HG03354 (cell line): ENCODE results near the gene SLC26A4.

Source experiments
- ATAC-seq: cut with Tn5 transposase; IDR thresholded peaks from one replicate; pipeline ENCODE4 v1.9.1; 2021; ENCODE audit warnings: mild to moderate bottlenecking; ENCODE audit not compliant: unreplicated experiment, poor library complexity, severe bottlenecking

SLC26A4 gene

DNA sequence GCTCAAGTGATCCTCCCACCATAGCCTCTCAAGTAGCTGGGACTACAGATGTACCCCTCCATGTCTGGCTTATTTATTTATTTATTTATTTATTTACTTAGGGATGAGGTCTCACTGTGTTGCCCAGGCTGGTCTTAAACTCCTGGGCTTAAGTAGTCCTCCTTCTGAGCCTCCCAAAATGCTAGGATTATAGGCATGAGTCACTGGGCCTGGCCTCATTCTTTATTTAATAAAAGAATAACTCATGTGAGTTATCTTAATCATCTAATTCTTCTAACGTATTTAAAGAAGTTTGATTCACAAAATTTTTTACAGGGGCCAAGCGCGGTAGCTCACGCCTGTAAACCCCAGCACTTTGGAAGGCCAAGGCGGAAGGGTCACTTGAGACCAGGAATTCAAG is 8.0 kb upstream of the SLC26A4 start:
- ATAC-seq = no peak

DNA sequence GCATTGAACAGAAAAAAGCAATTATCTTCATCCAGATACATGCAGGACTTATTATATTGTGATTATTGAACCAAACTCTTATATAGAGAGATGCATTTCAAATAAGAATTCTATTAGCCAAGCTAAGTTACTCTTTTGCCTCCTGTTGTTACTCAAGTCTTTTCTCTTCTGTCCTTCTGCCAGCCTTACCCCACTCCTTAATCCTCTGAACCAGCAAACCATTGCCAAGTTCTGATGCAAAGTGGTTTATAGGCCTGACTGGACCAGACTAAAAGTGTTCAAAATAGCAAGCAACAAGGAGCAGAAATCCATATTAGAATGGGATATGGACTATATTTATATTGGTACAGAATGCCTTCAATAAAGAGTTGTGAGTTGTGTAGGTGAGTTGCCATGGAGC is 2.2 kb upstream of the SLC26A4 start:
- ATAC-seq = no peak

DNA sequence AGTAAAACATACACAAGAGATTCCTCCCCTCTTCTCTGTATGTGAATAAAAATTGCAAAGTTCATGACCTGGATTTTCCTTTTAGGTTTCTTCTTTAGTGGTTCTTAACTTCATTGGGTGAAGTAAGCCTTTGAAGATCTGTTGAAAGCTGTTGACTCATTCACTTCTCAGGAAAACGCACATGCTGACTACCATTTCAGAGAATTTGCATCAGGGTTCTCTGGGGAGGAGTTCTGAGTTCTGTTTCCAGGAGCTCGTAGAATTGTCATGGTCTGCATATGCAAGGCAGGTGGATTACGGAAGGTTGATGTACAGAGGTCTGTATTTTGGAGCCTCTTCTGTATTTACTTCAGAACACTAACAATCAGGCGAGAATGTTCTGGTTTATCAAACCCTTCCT is 962 bp upstream of the SLC26A4 start:
- ATAC-seq = peak; percentile 53

DNA sequence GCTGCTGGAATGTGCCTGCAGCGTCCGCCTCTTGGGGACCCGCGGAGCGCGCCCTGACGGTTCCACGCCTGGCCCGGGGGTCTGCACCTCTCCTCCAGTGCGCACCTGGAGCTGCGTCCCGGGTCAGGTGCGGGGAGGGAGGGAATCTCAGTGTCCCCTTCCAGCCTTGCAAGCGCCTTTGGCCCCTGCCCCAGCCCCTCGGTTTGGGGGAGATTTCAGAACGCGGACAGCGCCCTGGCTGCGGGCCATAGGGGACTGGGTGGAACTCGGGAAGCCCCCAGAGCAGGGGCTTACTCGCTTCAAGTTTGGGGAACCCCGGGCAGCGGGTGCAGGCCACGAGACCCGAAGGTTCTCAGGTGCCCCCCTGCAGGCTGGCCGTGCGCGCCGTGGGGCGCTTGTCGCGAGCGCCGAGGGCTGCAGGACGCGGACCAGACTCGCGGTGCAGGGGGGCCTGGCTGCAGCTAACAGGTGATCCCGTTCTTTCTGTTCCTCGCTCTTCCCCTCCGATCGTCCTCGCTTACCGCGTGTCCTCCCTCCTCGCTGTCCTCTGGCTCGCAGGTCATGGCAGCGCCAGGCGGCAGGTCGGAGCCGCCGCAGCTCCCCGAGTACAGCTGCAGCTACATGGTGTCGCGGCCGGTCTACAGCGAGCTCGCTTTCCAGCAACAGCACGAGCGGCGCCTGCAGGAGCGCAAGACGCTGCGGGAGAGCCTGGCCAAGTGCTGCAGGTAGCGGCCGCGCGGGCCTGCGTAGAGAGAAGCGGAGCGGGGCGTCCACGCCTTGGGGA is 645 bp downstream of the SLC26A4 start:
- ATAC-seq = peak; percentile 68

DNA sequence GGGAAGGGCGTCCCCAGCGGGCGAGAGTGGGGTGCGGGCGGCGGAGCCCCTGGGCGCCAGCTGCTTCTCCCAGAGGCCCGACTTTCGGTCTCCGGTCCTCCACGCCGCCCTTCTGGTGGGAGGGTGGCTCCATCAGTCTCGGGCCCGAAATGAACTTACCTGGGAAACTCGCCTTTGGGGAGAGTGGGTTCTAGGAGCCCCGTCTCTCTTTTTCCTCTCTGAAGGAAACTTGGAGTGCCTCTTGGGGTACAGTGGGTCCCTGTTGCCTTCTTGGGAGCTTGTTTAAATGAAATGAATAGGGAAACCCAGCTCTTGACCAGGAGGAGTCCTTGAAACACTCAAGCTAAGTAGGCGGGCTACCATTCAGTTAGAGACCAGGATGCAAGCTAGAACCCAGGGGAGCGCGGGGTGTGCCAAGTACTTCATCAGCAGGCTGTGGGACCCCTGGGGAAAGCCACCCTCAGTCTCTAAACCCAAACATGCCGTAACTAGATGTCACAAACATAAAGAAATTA is 1.3 kb downstream of the SLC26A4 start:
- no peak for ATAC-seq

DNA sequence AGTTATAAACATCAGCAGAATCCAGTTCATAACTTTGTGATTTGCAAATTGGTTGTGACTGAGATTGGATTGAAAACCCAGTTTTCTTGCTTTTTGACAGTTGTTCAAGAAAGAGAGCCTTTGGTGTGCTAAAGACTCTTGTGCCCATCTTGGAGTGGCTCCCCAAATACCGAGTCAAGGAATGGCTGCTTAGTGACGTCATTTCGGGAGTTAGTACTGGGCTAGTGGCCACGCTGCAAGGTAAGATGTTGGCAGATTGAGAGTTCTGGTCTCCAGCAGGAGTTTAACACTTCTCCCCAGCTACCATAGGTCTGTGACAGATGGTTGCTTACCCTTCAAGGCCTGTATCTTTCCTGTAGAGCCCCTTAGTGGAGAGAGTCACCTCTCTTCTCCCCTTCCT is 2.6 kb downstream of the SLC26A4 start:
- no peak for ATAC-seq

DNA sequence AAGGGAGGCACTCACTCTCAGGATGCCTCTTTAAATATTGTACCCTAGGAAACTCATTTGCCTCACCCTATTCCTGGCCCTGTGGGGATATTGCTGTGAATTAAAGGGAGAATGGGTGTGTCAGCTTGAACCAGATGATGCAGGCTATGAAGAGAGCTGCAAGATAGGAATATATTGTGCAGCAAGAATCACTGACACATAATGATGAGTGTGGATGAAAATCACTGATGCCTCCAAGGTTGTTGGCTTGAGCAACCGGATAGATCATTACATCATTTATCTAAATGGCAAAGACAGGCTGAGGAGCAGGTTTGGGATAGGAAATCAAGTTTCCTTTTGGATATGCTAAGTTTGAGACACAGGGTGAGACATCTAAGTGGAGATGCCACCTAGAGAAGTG is 6.2 kb downstream of the SLC26A4 start:
- no peak for ATAC-seq

DNA sequence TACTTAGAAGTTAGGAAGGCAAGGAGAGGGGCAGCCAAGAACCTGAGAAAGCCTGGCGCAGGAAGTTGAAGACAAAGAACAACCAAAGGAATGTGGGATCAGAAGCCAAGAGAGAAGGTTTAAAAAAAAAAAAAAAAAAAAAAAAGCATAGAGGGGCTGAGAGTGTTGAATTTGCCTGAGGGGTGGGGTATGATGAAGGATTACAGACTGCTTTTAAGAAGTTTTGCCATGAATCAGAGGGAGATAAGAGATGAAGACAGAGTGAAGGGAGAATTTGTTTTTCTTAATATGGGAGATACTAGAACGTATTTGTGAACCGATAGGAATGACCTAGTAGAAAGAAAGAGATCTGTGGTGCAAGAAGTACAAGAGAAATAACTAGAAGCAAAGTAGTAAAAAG is 6.7 kb downstream of the SLC26A4 start:
- ATAC-seq = no peak

DNA sequence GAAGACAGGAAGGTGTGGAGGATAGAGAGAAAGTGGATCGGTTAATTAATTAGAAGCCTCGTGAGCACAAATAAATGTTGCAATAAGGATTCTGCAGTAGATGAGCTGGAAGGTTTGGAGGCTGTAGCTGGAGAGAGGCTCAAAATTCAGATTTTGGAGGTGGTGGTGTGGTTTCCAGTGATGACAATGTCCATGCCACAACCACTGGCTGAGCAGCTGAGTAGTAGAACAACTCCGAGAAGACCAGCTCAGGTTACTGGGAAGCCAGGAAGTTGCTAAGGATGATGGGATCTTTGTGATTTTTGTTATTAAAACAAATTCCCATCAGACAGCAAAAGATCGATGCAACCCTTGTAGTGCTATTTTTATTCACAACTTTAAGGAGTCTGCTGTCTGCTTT is 7.7 kb downstream of the SLC26A4 start:
- no peak for ATAC-seq

DNA sequence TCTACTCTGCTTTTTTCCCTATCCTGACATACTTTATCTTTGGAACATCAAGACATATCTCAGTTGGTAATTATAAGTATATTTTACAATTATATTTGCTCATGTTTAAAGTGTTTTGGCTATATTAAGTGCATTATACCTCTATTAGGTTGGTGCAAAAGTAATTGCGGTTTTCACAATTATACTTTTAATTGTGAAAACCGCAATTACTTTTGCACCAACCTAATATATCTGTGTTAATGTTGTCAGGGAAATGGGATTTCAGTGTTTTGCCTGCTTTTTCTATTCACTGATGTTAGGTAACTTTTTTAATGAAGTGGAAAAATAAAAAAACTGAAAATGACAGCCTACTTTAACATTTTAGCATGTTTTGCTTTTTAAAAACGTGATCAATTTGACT is 11.6 kb downstream of the SLC26A4 start:
- ATAC-seq = no peak

DNA sequence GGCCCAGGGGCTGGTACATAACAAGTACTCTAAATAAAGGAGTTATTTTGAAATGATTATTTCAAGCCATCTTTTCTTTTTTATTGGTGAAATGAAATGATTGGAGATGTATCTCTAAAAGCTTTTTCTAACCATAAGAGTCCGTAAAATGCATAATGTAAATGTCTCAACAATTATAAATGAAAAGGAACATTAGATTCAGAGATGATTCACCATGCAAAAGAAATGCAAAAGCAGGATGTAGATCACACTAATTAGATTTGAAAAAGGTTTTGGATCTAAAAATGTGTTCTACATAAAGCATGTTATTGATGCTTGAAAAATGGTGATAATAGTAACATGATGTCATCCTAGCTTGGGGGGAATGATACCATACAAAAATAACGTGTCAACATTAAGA is 15.6 kb downstream of the SLC26A4 start:
- no peak for ATAC-seq

DNA sequence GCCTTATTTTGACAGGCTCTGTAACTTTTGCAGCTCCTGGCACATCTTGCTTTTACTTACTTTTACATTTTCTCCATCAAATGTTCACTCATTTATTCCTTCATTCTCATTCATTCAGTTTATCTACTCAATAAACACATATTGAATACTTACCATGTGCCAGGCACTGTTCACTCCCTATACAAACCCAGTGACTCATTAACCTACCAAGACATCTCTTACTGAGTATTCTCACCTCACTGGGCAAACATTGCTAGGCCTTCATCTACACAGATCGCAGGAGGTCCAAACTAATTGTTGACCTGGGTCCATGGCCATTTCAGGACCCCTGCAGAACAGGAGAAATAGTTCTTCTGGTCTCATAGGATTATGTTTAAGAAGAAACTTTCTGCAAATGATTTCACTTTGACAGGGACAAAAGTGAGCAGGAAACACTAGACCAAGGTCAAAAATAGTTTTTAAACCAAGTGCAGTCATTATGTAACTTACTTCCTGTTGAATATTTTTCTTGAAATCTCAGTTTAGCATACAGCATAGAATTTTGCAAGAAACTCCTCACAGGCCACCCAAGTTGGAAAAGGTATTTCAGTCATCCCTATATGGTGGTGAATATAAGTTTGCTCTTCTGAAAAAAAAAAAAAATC is 17.6 kb downstream of the SLC26A4 start:
- ATAC-seq = peak; percentile 65

DNA sequence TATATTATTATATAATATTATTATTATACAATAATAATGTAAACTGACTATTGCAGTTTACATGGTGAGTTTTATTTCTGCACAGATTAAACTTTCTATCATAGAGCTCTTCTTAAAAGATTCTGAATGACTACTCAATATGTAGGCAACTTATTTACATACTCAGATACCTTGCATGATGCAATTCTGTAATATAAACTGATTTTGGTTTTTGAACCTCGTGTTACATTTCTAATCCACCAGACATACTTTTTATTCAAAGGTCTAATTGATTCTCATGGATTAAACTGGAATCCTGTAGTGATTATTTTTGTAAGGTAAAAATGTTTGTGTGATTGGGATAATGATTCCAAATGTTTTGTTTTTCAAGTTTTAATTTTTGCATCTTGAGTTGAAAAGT is 19.9 kb downstream of the SLC26A4 start:
- ATAC-seq = no peak

DNA sequence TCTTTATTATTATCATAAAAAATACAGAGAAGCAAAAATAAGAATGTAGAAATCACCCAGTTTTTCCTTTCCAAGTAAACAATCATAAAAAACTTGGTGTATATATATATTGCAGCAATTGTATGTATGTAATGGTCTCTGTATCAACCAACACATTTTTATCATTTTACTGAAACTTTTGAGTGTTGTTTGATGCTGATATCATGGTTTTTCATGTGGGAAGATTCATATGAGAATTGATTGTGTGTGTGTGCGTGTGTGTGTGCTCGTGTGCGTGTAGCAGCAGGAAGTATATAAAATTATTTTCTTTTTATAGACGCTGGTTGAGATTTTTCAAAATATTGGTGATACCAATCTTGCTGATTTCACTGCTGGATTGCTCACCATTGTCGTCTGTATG is 22.3 kb downstream of the SLC26A4 start:
- ATAC-seq = no peak

DNA sequence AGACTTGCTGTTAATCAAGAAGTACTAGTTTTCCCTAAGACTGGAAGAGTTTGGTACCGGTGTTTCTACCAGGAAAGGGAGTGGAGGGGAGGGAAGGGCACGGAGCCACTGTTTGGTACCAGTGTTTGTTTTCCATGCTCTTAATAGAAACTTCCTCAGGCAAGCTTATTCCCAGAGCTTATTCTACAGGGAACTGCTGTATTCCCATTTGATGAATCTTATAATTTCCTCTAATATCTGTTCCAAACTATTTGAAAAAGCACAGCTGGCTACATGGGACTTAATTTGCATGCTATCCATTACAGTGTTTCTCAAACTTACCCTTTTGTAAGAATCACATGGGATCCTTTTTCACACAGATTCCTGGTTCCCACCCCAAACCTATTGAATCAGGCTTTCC is 23.7 kb downstream of the SLC26A4 start:
- ATAC-seq = no peak

DNA sequence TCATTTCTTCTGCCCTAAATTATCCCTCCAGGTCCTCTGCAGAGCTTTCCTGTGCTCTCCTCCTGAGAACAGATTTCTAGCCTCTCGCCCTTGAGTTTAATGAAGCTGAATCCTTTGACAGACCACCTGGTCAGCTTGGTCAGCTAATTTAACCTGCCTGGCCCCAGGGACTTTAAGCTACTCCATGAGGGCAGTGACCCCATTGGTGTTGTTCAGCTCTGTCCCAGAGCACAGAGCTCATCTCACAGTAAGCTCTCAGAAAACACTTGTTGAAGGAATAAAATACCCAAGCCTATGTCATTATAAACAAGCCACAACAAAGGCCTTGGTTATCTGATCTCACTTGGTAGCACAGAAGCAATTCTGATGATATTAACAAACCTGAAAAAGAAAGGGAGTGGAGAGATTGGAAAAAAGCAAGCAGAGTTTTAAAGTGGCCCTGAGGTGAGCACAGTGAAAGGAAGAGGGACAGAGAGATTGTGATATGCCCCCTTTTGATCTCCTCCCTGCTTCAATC is 24.4 kb downstream of the SLC26A4 start:
- no peak for ATAC-seq

DNA sequence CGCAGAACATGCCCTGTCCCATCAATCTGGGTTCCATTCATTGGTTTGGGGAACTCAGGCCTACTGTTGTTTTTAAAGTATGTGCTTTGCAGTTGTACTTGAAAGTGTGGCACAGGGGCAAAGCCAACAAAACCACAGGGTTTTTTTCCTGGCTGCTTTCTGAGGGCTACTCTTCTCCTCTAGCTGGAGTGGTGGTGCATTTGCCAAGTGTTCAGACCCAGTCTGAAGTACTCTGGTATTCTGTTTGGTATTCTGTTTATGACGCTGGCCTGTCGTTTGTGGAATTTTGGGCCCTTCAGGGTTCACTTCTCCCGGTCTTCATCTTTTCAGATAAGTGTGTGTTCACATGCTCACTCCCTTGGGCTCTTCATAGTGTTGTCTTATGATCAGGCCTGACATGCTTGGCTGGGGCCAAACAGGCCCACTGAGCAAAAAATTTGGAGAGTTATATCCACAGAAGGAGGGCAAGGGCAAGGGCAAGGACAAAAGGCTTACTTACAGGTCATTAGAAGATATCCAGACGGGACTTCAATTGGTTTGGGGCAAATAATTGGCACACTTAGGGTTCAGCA is 26.3 kb downstream of the SLC26A4 start:
- no peak for ATAC-seq

DNA sequence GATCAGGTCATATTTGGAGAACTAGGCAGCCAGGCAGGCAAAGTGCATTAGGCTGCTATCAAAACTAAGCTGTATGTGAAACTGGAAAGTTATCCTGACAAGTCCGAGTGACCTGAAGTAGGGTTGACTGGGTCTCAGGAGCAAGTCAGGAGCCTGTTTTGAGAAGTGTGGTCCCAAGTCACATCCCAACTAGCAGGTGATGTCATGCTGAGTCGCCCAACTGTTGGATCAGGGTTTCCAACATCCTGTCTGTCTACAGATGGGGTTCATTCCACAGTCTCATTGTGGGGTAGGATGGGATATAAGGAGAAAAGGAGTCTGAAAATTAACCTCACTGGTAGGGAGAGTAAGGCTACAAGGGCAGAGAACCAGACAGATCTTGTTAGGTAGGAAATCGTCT is 27.0 kb downstream of the SLC26A4 start:
- no peak for ATAC-seq

DNA sequence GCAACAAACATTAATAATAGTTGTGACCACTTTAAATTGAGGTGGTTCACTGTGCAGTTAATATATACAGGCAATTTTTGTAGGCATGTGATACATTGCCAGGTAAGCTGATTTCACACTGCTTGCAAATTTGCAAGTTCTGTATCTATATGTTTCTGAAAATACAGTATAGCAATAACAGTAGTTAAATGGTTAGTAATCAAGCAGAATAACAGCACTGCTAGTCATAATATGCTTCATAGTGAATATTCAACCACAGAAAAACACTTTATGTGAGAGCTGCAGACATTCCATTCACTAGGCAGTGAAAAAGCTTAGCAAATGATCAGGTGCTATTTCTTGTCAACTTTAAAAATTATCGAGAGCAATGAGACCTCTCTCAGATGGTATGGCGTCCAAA is 28.9 kb downstream of the SLC26A4 start:
- ATAC-seq = no peak

DNA sequence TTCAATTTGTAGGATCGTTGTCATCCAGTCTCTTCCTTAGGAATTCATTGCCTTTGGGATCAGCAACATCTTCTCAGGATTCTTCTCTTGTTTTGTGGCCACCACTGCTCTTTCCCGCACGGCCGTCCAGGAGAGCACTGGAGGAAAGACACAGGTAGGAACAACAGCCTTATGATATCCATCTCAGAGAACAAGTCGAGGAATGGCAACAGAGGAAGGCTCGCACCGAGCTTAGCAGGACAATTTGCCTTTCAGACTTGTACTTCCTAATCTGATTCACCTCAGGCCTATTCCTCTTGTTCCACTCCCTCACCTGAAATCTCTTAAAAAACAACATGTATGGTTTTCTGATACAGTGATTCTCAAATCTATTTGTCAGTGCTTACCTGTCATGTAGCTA is 29.5 kb downstream of the SLC26A4 start:
- ATAC-seq = no peak

DNA sequence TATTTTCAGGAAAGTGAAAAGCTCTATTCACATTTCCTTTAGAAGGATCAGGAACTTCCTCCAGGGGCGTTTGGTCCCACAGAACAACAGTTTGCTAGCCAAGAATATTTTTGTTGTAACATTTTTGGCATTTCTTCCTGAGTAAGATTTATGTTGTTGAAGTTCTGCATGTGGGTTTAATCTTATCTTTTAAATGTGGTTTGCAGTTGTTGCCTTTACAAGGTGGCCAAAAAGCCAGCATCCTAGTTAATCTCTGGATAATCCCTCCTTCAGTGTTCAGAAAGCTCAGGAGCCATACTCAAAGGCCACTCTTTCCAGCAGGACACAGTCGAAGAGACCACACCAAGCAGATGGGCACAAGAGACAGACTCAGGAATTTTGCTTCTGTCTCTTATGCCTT is 30.0 kb downstream of the SLC26A4 start:
- ATAC-seq = no peak
